DMS153 (cell line): ENCODE measurements around the gene DGKE.

Experiments used
- DNase-seq: peaks from one replicate; lab custom pipeline; 2025; lab: John Stamatoyannopoulos, UW

Gene DGKE

GRCh38 chr17:56815711-56816110 is 18.2 kb upstream of the DGKE start:
- DNase-seq, result no peak

- no peak for DNase-seq
Observed at GRCh38 chr17:56817066-56817465, 16.9 kb upstream of the DGKE start.

- no peak for DNase-seq
Observed at GRCh38 chr17:56819030-56819429, 14.9 kb upstream of the DGKE start.

- DNase-seq, result peak; percentile 64
Observed at GRCh38 chr17:56819431-56820145, 14.4 kb upstream of the DGKE start.

- DNase-seq, result no peak
Observed at GRCh38 chr17:56820207-56820606, 13.7 kb upstream of the DGKE start.

GRCh38 chr17:56821847-56822534 is 12.0 kb upstream of the DGKE start:
- DNase-seq, result no peak

- DNase-seq, result no peak
Observed at GRCh38 chr17:56822725-56823124, 11.2 kb upstream of the DGKE start.

- no peak for DNase-seq
Observed at GRCh38 chr17:56823848-56824247, 10.1 kb upstream of the DGKE start.

- DNase-seq, result no peak
Observed at GRCh38 chr17:56824503-56824902, 9.4 kb upstream of the DGKE start.

- no peak for DNase-seq
Observed at GRCh38 chr17:56826611-56827414, 7.1 kb upstream of the DGKE start.

GRCh38 chr17:56830726-56831368 is 3.1 kb upstream of the DGKE start:
- no peak for DNase-seq

GRCh38 chr17:56831369-56832095 is 2.4 kb upstream of the DGKE start:
- DNase-seq, result no peak

GRCh38 chr17:56832446-56832845 is 1.5 kb upstream of the DGKE start:
- DNase-seq, result no peak

- DNase-seq, result peak; percentile 77
Observed at GRCh38 chr17:56833057-56833808, 718 bp upstream of the DGKE start.

GRCh38 chr17:56834380-56835263 is 671 bp downstream of the DGKE start:
- DNase-seq, result peak; percentile 39

GRCh38 chr17:56835264-56835585 is 1.3 kb downstream of the DGKE start:
- no peak for DNase-seq

- DNase-seq, result no peak
Observed at GRCh38 chr17:56838687-56839086, 4.7 kb downstream of the DGKE start.

- DNase-seq, result no peak
Observed at GRCh38 chr17:56842577-56842976, 8.6 kb downstream of the DGKE start.

GRCh38 chr17:56845934-56846333 is 12.0 kb downstream of the DGKE start:
- no peak for DNase-seq

GRCh38 chr17:56847106-56847505 is 13.2 kb downstream of the DGKE start:
- no peak for DNase-seq
